SW 1271 (cell line): ENCODE measurements around the gene HES4.
"Not testable (repeated sequence)": the region's sequence is repeated elsewhere in the genome, so short reads cannot be mapped to it uniquely, and the experiment has no call there.

ENCODE experiments used
- DNase-seq, 2 experiments: peaks; one replicate each; lab custom pipeline; 2025; lab: John Stamatoyannopoulos, UW

The HES4 gene

DNA sequence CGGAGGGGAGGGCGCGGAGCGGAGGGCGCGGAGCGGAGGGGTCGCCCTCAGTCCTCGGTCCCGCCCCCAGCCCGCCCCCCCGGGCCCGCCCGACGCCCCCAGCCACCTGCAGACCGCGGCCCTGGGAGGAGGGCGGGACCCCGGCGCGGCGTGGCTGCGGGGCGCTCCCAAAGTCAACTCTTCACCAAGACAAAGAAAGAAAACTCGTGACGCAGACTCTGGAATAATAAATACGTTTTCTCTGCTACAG, 1.2 kb downstream of the HES4 start:
- no peak for DNase-seq

DNA sequence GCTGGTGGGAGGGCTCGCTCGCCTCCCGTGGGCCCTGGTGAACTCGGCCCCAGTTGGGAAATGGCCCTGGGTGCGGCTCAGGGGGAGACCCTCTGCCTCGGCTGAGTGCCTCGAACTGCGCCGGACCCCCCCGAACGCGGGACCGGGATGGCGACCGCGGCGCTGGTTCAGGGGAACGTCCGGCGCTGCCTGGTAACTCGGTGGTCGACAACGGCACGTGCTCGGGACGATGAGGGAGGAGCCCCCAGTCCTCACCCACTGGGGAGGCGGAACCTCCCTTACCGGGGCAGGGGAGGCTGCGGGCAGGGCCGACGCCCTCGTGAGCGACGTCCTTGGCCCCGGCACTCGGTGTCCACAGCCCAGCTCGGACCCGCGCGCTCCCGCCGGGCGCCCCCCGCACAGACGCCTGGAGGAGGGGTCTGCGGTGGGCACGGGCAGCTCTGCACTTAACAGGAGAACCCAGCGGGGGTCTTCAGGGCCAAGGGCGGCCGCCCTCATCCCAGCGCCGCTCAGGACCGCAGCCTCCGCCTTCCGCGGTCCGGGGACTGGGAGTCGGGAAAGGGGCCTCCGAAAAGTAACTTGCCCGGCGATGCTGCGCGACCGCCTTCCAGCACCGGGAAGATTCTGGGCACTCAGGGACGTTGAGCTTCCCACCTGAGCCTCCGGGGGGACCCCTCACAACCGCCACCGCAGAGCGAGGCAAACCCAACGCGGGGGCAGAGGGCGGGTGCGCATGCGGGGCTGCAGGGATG, 1.7 kb downstream of the HES4 start:
- no peak for DNase-seq

DNA sequence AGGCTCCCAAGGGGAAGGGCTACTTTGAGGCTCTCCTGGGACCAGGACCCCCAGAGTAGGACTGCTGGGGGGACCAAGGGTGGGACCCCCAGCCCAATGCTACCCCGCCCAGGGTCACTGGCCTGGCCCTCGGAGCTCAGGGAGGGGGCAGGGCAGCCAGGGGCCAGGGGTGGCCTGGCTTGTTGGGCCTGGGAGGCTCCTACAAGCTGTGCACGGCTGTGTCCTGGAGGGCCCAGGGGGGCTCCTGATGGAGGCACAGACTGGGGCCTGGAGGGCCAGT, 2.2 kb downstream of the HES4 start:
- no peak for DNase-seq

DNA sequence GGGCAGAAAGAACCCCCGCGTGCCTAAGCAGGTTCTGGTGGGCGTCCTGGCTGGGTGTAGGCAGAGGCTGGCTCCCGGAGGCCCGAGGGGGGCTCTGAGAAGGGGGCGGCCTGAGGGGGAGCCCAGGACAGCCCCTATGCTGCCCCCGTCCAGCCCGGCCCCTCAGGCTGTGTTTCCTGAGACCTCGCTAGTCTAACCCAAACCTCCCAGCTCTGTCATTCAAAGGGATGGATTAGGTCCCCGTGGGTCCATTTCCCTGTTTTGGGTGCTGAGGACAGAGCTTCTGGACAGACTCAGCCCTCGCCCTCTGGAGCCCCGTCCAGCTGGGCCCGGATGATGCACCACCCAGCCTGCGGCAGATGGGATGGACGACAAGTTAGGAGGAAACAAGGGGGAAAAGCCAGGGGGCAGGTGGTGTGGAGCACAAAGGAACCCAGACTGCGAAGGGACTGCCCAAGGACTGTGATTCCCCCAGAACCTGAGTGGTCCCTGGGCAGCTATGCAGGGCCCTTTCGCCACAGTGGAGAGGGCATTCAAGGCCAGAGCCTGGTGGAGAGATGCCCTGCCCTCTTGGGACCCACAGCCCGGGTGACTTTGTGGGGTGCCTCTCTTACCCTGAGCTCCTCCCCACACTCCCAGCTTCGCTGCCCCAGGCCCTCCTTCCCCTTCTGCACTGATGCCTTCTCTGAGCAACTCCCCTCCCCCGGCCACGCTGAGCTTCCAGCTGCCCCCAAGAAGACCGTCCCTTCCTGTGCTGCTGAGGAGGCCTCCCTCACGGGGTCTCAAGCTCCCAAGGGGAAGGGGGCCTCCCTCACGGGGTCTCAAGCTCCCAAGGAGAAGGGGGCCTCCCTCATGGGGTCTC, 2.8 kb downstream of the HES4 start:
- DNase-seq = no peak

DNA sequence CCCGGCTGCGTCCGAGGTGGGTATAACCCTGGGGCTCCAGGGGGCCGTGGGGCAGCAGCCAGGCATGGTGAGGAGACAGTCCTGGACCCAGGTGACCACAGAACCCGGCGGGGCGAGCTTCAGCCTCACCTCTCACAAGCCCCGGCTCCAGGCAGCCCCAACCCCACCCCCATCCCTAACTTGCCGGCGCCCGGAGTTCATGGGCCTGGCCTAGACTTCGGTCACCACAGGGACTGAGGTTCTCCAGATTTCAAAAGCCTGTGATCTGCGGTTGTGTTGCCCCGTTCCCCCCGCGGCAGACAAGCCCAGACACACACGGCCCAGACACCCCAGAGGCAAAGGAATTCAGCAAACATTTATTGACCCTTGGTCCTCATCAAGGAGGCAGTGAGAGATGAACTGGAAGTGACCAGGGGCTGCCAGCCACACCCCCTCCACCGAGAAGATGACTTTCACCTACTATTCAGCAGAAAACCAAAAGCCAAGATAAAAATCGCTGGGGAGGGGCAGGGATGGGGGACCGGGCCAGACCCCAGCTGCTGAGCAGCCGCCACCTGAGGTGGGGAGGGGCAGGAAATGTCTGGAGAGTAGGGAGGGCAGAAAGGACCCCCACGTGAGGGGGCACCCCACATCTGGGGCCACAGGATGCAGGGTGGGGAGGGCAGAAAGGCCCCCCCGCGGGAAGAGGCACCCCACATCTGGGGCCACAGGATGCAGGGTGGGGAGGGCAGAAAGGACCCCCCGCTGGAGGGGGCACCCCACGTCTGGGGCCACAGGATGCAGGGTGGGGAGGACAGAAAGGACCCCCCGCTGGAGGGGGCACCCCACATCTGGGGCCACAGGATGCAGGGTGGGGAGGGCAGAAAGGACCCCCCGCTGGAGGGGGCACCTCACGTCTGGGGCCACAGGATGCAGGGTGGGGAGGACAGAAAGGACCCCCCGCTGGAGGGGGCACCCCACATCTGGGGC, 3.9 kb downstream of the HES4 start:
- no peak for DNase-seq

DNA sequence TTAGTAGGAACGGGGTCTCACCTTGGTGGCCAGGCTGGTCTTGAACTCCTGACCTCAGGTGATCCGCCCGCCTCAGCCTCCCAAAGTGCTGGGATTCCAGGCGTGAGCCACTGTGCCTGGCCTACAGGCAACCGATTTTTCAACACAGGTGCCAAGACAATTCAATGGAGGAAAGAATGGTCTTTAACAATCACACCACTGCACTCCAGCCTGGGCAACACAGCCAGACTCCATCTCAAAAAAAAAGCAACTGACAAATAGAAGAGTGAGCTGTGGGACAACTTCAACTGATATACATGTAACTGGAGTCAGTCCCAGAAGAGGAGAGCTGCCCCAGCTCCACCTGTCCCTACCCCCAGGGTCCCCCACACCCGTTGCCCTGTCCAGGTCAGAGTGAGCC, 5.4 kb downstream of the HES4 start:
- DNase-seq = not testable (repeated sequence)

DNA sequence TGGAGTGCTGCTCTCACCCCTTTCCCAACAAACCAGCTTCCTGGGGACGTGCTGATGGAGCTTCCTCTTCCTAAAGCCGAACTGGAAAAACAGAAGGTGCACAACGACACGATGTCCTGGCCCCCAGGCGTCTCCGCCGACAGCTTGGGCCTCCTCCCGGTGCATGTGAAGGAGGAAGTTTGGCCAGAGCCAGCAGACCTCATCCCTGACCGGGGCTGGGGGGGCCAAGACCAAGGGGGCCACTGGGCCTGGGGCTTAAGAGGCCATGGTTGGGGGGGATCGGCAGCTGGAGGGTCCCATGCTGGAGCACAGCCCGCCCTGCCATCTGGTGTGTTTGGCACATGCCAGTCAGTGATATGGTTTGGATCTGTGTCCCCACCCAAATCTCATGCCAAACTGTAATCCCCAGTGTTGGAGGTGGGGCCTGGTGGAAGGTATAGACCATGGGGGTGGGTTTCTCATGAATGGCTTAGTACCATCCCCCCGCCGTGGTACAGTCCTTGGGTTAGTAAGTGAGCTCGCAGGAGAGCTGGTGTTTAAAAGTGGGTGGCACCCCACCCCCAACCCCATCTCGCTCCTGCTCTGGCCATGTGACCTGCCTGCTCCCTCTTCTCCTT, 6.4 kb downstream of the HES4 start:
- DNase-seq = no peak

DNA sequence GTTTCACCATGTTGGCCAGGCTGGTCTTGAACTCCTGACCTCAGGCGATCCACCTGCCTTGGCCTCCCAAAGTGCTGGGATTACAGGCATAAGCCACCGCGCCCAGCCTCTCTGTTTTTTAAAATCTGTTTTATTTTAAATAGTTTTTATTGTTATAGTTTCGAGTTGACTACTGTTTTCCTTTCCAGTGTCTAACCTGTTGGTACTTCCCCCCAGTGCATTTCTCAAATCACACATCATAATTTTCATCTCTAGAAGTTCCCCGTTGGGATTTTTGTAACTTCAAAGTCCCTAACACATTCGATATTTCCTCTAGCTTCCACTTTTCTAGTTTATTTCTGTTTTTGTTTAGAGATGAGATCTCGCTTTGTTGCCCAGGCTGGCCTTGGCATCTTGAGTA, 7.5 kb downstream of the HES4 start:
- no peak for DNase-seq

DNA sequence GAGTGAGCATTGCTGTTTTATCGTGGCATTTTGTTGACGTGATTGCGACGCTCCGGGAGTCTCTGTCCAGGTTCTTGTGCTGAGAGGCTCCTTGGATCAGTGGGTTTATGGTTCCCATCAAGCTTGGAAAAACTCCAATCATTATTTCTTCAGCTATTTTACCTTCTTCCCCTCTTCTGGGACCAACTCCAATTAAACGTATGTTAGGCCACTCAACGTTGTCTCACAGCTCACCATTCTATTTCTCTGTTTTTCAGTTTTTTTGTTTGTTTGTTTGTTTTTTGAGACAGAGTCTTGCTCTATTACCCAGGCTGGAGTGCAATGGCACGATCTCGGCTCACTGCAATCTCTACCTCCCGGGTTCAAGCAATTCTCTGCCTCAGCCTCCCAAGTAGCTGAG, 8.0 kb downstream of the HES4 start:
- DNase-seq = no peak

DNA sequence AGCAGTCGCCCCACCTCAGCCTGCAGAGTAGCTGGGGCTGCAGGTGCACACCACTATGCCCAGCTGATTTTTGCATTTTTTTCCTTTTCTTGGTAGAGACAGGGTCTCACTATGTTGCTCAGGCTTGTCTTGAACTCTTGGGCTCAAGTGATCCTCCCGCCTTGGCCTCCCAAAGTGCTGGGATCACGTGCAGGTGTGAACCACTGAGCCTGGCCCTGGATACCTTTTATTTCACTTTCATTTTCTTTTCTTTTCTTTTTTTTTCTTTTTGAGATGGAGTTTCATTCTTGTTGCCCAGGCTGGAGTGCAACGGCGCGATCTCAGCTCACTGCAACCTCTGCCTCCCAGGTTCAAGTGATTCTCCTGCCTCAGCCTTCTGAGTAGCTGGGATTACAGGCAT, 8.6 kb downstream of the HES4 start:
- DNase-seq = not testable (repeated sequence)

DNA sequence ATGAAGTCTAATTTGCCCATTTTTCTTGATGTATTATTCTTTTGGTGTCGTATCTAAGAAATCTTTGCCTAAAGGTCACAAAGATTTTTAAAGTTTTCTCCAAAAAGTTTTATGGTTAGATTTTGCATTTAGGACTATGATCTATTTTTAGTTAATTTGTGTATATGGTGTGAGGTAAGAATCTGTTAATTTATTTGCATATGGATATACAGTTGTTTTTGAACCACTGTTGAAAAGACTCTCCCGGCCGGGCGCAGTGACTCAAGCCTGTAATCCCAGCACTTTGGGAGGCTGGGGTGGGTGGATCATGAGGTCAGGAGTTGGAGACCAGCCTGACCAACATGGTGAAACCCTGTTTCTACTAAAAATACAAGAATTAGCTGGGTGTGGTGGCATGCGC, 11.8 kb downstream of the HES4 start:
- not testable (repeated sequence) for DNase-seq

DNA sequence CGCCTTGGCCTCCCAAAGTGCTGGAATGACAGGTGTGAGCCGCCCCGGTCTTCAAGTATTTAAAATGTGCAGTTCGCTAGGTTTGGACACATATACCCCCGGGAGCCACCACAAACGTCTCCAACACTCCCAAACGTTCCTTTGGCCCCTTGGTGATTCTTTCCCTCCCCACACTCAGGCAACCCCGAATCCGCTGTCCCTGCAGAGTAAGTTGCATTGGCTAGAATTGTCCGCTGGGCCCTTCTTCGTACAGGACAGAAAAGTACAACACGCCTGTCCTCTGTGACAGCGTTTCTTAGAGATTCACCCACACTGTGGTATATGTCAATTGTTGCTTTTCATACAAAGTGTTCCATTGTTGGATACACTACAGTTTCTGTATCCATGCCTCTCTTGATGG, 14.8 kb downstream of the HES4 start:
- no peak for DNase-seq

DNA sequence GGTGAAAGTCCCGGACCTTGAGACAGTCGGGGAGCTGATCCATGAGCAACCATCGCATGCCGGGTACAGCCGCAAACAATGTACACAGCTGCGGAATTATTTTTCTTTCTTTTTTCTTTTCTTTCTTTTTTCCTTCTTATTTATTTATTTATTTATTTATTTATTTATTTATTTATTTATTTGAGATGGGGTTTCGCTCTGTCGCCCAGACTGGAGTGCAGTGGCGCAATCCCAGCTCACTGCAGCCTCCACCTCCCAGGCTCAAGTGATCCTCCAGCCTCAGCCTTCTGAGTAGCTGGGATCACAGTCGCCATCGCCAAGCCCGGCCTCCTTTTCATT, 15.5 kb downstream of the HES4 start:
- DNase-seq = no peak

DNA sequence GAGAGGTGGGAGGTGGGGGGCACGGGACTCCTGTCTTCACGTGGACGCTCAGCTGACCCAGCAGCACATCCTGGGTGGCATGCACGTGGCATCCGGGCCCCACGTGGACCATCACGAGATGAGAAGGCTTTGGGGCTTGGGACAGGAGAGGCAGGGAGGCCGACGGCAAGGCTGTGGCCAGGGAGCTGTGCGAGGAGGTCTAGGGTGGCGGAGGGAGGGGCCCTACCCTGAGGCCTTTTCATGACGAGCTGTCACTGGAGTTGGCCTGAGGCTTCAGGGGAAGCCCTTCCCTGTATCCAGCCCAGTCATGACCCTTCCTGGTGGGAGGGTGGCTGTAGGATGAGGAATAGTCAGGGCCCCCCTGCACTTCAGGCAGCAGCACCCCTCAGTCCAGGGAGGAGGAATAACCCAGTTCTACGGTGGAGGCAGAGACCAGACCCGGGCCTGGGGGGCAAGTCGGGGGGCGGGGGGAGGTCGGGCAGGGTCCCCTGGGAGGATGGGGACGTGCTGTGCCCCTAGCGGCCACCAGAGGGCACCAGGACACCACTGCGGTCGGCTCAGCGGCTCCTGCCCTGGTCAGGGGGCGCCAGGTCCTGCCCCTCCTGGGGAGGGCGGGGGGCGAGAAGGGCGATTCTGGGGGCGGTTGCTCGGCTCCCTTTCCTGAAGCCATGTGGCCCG, 16.0 kb downstream of the HES4 start:
- DNase-seq = peak in 1 of 2 experiments; percentile 9

DNA sequence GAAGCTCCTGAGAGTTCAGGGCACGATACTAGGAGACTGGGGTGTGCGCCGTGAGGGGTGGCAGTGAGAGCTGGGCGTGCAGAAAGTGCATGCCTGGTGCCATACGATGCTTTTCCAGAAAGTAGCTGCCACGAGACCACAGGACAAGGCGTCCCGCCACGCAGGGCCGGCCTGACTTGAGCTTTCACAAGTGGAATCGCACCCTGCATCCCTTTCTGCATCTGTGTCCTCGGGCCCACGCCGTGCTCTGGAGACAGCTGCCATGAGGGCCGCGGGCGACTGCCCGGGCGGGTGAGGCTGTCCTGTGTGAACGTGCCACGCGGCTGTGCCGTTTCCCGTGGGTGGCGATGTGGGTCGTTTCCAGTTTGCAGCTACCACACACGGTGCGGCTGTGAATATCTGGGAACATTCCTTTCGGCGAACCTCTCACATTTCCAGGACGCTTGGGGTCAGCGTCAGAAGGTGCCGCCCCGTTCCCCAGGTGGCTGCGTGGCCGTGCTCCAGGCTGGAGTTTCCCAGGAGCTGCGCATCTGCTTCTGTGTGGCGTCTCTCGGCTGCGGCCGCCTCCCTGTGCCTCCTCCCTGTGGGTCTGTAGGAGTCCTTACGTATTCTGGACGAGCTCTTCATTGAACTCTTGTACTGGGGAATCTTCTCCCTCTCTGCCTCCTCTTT, 17.0 kb downstream of the HES4 start:
- no peak for DNase-seq

DNA sequence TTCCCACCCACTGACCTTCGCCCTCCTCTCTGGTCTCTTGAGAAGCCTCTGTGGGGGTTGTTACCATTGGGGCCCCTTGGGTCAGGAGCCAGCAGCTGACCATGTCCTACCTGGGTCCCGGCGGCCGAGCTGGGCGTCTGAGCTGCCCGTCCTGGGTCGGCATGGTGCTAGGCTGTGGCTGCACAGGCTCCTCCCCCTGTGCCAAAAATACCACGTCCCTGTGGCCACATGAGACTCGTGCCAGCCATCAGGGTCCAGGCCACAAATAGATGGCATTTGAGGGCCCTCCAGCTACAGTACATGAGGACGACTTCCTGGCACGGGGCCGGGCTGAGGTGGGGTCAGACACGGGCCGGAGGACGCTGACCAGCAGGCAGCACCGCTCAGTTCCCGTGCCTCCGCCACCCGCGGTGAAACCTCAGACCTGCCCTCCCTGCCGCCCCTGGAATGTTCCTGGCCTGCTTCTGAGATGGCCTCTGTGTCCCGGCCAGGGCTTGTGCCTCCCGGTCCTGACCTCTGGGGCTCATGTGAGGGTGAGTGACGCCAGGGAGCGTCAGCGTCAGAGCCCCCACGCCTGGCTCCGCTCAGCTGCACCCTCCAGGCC, 17.8 kb downstream of the HES4 start, which contains the start of gene PERM1:
Gene PERM1, minus strand, starts transcription at position 139 of the 604 bp plus-strand sequence. CDS start 1,064 bp downstream, outside the sequence.
- DNase-seq = no peak

DNA sequence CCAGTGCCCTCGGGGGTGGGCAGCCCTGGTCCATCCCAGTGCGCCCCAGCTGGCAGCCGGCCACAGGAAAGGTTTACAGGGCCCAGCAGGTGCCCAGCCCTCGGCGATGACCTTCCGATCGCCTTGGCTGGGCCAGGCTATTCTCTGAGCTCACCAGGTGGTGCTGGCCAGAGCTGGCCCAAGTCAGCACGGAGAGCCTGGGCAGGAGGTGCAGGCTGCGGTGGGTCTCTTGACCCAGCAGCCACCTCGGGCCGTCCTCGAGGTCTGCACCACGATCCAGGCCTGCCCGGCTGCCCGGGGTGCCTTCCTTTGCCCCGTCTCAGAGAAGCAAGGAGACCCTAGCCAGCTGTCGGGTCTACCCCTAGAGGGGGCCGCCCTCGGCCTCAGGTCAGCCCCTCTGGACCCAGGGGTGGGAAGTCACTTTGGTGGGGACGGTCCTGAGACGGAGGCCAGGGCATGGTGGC, 18.4 kb downstream of the HES4 start:
- DNase-seq = no peak

DNA sequence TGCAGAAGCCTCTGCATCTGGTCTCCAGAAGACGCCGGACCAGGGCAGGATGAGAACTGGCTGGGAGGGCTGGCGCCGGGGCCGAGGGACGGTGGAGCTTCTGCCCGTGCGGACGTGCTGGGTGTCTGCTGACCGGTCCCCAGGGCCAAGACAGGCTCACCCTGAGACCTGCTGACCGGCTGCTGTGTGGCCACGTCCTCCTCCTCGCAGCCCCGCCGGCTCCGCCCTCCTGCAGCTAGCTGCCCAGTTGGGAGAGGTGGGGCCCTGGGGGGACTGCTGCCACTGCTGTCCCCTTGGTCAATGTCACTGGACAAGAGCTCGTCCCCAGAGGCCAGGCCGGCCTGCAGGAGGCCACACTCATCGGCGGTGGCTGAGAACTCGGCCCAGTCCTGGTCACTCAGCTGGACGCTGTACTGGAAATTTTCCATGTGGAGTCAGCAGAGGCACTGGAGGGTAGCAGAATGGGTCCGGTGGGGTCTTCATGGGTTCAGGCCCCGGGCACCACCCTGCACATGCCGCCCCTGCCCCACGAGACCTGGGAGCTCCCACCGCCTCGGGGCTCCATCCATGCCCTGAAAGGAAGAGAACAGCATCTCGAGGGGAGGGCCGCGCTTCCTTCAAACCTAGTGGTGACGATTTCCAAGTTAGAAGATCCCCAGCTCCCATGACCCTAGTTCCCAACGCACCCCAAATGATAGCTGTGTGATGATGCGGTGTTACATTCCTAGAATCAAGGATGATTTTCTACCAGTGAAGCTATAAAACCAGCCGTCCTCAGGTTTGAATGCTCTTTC, 19.1 kb downstream of the HES4 start:
- DNase-seq = no peak

DNA sequence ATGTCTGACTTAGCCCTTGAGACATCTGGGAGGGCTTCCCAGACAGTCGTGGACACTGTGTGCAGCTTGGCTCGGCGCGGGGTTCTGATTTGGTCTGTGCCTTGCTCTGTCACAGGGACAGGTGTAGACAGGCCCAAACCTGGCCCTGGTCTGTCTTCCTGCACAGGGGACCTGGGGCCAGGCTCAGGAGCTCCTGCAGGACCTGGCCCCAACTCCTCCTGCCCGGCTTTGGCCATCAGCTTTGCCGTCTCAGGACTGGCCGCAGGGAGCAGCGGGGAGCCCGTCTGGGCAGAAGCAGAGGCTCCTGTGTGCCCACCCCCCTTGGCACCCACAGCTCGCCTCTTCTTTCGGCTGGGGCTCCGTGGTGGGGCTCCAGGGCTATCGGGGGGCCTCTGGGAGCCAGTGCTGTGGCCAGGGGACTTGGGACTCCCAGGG, 19.7 kb downstream of the HES4 start:
- no peak for DNase-seq

DNA sequence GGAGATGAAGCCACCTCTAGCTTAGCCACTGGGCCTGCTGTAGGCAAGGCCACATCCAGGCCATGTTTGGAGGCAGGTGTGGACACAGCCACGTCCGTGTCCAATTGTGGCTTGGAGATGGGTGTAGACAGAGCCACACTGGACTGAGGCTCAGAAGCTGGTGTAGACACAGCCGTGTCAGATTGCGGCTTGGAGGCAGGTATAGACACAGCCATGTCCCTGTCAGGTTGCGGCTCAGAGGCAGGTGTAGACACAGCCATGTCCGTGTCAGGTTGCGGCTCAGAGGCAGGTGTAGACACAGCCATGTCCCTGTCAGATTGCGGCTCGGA, 20.2 kb downstream of the HES4 start:
- DNase-seq = no peak
